ENCODE results near the gene MATCAP1.

GRCh38 chr16:67226295-67226803 is 42.6 kb upstream of the MATCAP1 start:
- TF ChIP-seq RELA (CRISPR knock-in tag; IDR thresholded peaks at IDR 0.05; ENCODE audit: borderline replicate concordance) (no peak), TP53 (CRISPR knock-in tag; IDR thresholded peaks at IDR 0.05) (no peak), CTCF (IDR thresholded peaks at IDR 0.05) (no peak), MLX (CRISPR knock-in tag; IDR thresholded peaks at IDR 0.05) (no peak), CBFB (CRISPR knock-in tag; IDR thresholded peaks at IDR 0.05; ENCODE audit: low read depth) (no peak), TCF7 (CRISPR knock-in tag; IDR thresholded peaks at IDR 0.05; ENCODE audit: low read depth) (no peak), E2F1 (CRISPR knock-in tag; IDR thresholded peaks at IDR 0.05) (no peak), NFYB (CRISPR knock-in tag; conservative IDR thresholded peaks at IDR 0.05; ENCODE audit: low read depth) (no peak), FOXP1 (CRISPR knock-in tag; IDR thresholded peaks at IDR 0.05; ENCODE audit: borderline replicate concordance) (no peak)
- TF ChIP-seq, protein P1, sequence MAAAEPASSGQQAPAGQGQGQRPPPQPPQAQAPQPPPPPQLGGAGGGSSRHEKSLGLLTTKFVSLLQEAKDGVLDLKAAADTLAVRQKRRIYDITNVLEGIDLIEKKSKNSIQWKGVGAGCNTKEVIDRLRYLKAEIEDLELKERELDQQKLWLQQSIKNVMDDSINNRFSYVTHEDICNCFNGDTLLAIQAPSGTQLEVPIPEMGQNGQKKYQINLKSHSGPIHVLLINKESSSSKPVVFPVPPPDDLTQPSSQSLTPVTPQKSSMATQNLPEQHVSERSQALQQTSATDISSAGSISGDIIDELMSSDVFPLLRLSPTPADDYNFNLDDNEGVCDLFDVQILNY (CRISPR knock-in tag; IDR thresholded peaks at IDR 0.05): no peak

All from WTC11 (cell line).